Effector memory CD4-positive, alpha-beta T cell (primary cell): Measurements from ENCODE around the gene CCDC81.
"Not testable (repeated sequence)": the region's sequence is repeated elsewhere in the genome, so short reads cannot be mapped to it uniquely, and the experiment has no call there.

ENCODE experiments used
- DNase-seq, 3 donors: peaks; one replicate each; pipeline ENCODE4 v3.0.0-alpha.2; 2020
- H3K27ac ChIP-seq: 2 replicates; pipeline ENCODE4 v1.7.0; 2013; ENCODE audit warnings: mild to moderate bottlenecking, low read length, moderate library complexity; ENCODE audit not compliant: insufficient read depth, poor library complexity, severe bottlenecking
- H3K27me3 ChIP-seq: replicated peaks from 2 replicates; pipeline ENCODE4 v1.7.0; 2013; ENCODE audit warnings: mild to moderate bottlenecking, low read length; ENCODE audit not compliant: insufficient read depth, control insufficient read depth, poor library complexity, severe bottlenecking
- H3K36me3 ChIP-seq: 2 replicates; pipeline ENCODE4 v1.7.0; 2013; ENCODE audit warnings: mild to moderate bottlenecking, low read length, moderate library complexity; ENCODE audit not compliant: control insufficient read depth, insufficient read depth
- H3K4me1 ChIP-seq: 2 replicates; pipeline ENCODE4 v1.7.0; 2013; ENCODE audit warnings: low read length, mild to moderate bottlenecking; ENCODE audit not compliant: control insufficient read depth, insufficient read depth, poor library complexity, severe bottlenecking
- H3K4me3 ChIP-seq: 2 replicates; pipeline ENCODE4 v1.7.0; 2013; ENCODE audit warnings: low read length, low read depth, mild to moderate bottlenecking; ENCODE audit not compliant: insufficient read depth, poor library complexity, severe bottlenecking
- H3K9me3 ChIP-seq: 2 replicates; pipeline ENCODE4 v1.7.0; 2013; ENCODE audit warnings: mild to moderate bottlenecking, low read length, moderate library complexity; ENCODE audit not compliant: control insufficient read depth

CCDC81 gene

DNA sequence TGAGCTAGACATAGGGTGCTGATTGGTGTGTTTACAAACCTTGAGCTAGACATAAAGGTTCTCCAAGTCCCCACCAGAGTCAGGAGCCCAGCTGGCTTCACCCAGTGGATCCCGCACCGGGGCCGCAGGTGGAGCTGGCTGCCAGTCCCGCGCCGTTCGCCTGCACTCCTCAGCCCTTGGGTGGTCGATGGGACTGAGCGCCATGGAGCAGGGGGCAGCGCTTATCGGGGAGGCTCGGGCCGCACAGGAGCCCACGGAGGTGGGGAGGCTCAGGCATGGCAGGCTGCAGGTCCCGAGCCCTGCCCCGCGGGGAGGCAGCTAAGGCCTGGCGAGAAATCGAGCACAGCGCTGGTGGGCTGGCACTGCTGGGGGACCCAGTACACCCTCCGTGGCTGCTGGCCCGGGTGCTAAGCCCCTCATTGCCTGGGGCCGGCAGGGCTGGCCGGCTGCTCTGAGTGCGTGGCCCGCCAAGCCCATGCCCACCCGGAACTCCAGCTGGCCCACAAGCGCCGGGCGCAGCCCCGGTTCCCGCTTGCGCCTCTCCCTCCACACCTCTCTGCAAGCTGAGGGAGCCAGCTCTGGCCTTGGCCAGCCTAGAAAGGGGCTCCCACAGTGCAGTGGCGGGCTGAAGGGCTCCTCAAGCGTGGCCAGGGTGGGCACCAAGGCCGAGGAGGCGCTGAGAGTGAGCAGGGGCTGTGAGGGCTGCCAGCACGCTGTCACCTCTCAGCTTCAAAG is 58.8 kb downstream of the CCDC81 start:
- H3K4me1 ChIP-seq, H3K36me3 ChIP-seq, H3K4me3 ChIP-seq, H3K27me3 ChIP-seq, DNase-seq, H3K27ac ChIP-seq, H3K9me3 ChIP-seq: not testable (repeated sequence)

DNA sequence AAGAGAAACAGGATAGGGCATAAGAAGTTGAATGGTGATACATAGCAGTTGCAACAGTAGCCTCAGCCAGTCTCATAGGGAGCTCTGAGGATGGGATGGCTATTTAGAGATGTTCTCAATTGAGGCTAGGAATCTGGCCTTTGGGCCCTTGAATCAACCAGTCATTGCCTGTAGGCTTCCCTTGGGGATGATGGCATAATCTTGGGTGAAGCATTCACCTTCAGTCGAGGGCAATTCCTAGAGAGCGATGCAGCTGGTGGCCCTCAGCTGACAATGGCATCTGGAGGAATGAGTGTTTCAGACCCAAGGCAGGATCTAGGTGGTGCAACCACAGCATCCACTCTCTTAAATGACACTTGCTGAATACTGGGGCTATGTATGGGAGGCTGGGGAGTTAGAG is 61.0 kb downstream of the CCDC81 start:
- Histone ChIP-seq H3K36me3 (no peaks in the 10 kb centered on the region), H3K4me1 (no peaks in the 10 kb centered on the region), H3K4me3 (no peak overlapping the region), H3K27me3 (no peaks in the 10 kb centered on the region), H3K9me3 (no peaks in the 10 kb centered on the region), H3K27ac (no peak overlapping the region)
- no peak for DNase-seq

DNA sequence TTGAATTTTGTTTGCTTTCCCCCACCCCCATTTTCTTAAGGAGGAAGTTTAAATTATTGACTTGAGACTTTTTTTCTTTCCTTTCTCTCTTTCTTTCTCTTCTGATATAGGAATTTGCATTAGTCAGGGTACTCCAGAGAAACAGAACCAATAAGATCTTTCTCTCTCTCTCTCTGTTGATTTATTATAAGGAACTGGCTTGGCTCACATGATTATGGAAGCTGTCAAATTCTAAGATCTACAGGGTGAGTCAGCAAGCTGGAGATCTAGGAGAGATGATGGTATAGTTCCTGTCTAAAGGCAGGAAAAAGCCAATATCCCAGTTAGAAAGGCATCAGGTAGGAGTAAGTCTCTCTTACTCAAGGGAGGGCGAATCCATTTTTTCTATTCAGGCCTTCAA is 64.0 kb downstream of the CCDC81 start:
- no peak for DNase-seq
- Histone ChIP-seq H3K4me1 (no peaks in the 10 kb centered on the region), H3K4me3 (no peak overlapping the region), H3K36me3 (no peaks in the 10 kb centered on the region), H3K27me3 (no peaks in the 10 kb centered on the region), H3K27ac (no peak overlapping the region), H3K9me3 (no peaks in the 10 kb centered on the region)

DNA sequence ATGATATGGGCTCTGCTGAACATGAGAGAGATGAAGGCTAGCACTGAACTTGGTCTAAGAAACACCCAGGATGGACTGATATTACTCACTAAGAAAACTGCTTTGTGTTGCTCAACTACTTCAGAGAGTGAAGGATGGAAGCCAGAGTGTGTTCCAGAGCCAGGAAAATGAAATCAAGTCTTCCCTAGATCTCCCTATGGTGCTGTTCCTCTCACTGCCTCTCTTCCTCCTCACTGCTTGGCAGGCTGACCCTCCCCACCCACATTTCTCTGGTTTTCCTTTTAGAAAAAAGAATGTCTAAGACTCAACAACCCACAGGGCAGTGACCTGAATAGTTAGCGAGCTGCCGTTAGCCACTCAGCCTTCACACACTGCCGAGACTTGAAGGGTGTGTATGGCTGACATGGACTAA is 65.6 kb downstream of the CCDC81 start:
- H3K4me1 ChIP-seq = no peaks in the 10 kb centered on the region
- H3K36me3 ChIP-seq = no peaks in the 10 kb centered on the region
- no peaks in the 10 kb centered on the region for H3K27me3 ChIP-seq
- DNase-seq = no peak
- no peaks in the 10 kb centered on the region for H3K9me3 ChIP-seq
- no peak overlapping the region for H3K27ac ChIP-seq
- no peak overlapping the region for H3K4me3 ChIP-seq

DNA sequence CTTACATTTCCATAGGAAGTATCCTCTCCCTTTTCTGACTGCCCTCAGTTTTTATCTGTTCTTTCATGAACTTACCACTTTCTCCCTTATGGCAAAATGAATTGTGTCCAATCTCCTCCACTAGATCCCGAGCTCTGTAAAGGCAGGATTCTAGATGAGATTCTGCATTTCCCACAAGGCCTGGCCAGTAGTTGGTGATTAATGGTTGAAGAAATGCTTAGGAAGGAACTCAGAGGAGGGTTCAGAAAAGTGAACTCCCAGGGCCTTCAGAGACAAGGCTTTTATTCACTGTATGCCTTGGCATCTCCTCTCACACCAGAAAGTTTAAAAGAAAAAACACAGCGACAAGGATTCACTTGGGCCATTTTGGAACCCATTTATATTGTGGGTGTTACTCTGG is 66.2 kb downstream of the CCDC81 start:
- DNase-seq = no peak
- H3K9me3 ChIP-seq = no peaks in the 10 kb centered on the region
- H3K27ac ChIP-seq = no peak overlapping the region
- H3K4me3 ChIP-seq = no peak overlapping the region
- no peaks in the 10 kb centered on the region for H3K27me3 ChIP-seq
- H3K4me1 ChIP-seq = no peaks in the 10 kb centered on the region
- no peaks in the 10 kb centered on the region for H3K36me3 ChIP-seq

DNA sequence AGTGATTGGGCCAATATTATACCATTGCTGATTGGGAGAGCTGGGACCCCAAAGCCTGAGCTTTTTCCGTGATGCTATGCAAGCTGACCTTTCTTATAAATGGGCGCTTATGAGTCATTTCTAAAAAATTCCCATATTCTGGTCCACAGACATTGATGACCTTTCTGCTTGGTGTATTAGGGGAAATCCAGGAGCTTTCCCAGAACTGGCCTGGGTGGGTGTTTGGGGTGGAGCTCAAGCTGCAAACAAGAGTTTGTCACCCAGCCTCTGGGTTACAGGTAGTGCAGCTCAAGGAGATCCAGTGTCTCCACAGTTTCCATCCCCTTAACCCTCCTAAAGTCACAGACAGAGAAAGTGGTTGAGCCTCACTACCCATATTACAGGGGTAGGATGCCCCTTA is 67.7 kb downstream of the CCDC81 start:
- no peaks in the 10 kb centered on the region for H3K4me1 ChIP-seq
- H3K36me3 ChIP-seq = no peaks in the 10 kb centered on the region
- no peak for DNase-seq

DNA sequence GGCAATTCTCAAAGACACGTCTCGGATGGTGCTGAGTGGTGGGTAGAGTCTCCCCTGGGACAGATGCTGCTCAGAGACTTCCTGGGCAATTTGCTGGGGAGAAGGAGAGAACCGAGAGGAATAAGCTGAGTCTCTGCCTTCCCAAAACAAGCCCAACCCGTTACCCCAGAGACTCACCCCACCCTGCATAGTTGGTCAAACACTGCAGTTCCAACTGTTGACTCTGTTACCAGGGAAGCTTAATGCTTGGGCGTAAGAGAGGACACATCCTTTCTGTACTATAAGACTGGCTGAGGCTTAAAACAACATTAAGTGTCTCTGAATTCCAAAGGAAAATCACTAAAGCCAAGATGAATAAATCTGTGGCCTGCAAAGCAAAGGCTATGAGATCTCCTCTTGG is 68.1 kb downstream of the CCDC81 start:
- Histone ChIP-seq H3K27me3 (no peaks in the 10 kb centered on the region), H3K36me3 (no peaks in the 10 kb centered on the region), H3K9me3 (no peaks in the 10 kb centered on the region), H3K27ac (no peak overlapping the region), H3K4me1 (no peaks in the 10 kb centered on the region), H3K4me3 (no peak overlapping the region)
- DNase-seq = no peak

More for the DNA sequence above, 67.7 kb downstream of the CCDC81 start:
- Histone ChIP-seq H3K4me3 (no peak overlapping the region), H3K27me3 (no peaks in the 10 kb centered on the region), H3K9me3 (no peaks in the 10 kb centered on the region), H3K27ac (no peak overlapping the region)

DNA sequence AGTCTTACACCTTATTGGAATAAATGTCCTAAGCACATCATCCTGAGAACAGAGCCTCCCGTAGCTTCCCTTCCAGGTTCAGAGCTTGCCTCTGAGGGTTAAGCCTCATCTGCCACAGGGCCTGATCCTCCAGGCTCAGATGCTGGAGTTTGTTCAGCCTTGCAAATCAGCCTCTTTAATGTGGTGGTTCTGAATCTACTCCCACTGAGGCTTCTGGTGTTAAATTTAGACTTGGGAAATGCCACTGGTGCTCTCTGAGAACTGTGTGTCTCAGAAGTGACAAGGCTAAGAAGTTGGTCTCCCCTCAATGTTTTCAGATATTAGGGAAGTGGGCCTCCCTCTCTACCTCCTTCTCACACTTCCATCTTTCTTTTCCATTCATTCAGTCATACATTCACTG is 68.7 kb downstream of the CCDC81 start:
- Histone ChIP-seq H3K27me3 (no peaks in the 10 kb centered on the region), H3K4me1 (no peaks in the 10 kb centered on the region), H3K9me3 (no peaks in the 10 kb centered on the region), H3K27ac (no peak overlapping the region), H3K4me3 (no peak overlapping the region), H3K36me3 (no peaks in the 10 kb centered on the region)
- DNase-seq = no peak

DNA sequence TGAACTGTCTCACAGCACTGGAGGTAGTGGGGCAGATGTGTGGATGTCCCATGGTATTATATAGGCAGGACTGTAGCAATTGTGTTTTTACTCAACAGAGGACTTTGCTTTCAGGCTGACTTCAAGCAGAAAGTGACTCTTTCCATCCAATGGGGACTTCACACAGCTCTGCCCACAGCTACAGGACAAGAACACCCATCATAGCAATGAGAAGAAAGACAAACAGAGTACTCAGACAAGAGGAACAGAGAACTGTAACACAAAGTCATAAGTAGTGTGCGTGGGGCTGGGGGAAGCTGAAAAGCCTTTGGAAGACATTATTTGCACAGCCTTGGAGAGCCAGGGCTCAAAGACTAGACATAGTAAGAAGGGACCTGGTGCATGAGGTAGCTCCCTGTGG is 70.3 kb downstream of the CCDC81 start:
- Histone ChIP-seq H3K4me1 (no peaks in the 10 kb centered on the region), H3K9me3 (no peaks in the 10 kb centered on the region), H3K4me3 (no peak overlapping the region), H3K27me3 (no peaks in the 10 kb centered on the region), H3K36me3 (no peaks in the 10 kb centered on the region), H3K27ac (no peak overlapping the region)
- no peak for DNase-seq

DNA sequence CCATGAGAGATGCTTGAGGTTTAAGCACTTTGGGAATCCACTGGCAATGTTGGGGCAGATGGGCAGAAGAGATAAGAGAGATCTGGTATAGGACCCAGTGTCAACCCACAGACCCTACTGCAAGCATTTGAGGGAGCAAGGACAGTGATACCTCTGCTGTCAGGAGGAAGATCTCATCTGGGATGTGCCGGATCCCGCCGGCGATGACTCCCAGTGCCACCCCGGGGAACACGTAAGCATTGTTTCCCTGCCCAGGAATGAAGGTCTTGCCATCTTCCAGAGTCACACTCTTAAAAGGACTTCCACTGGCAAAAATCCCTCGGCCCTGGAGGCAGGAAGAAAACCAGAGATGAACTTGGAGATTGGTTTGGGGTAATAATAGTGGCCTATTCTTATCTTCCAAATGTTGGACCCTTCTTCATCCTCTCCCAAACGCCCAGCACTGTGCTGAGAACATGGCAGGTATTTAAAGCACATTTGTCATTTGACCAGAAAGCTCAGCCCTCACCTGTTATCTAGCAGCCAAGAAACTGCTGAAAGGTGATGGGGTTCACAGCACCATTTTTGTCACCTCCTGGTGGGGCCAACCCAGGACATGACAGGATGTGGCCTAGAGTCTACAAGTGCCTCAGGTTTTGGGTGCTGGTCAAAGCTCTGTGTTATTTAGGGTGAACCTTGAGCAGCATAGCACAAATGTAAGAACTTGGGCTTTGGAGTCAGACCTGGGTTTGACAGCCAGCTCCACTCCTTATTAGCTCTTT is 71.7 kb downstream of the CCDC81 start:
- Histone ChIP-seq H3K4me1 (no peaks in the 10 kb centered on the region), H3K27ac (no peak overlapping the region), H3K36me3 (no peaks in the 10 kb centered on the region), H3K4me3 (no peak overlapping the region), H3K27me3 (no peaks in the 10 kb centered on the region), H3K9me3 (no peaks in the 10 kb centered on the region)
- no peak for DNase-seq
